Neural cell (in vitro differentiated cells): ENCODE data around the gene SLMAP. TPM values are rescaled to one million over a fixed set of nuclear protein-coding genes. Genes with fewer than 3 reads are reported as not detected.
"Not testable (repeated sequence)": the region's sequence is repeated elsewhere in the genome, so short reads cannot be mapped to it uniquely, and the experiment has no call there.

ENCODE experiments used
- H2AFZ ChIP-seq: fragments of 200-600, 300-800 bp; sonication (generic), shearing (Covaris generic); 2 replicates; pipeline ENCODE4 v1.6.0; 2014; ENCODE audit warnings: low read depth, mild to moderate bottlenecking, antibody characterized with exemption, low read length, moderate library complexity
- H3F3A ChIP-seq: fragments of 200-600 bp; shearing (Covaris generic); 2 replicates; pipeline ENCODE4 v1.6.1; 2016; ENCODE audit warnings: mild to moderate bottlenecking, moderate library complexity, mixed read lengths, antibody characterized with exemption, low read length; ENCODE audit not compliant: insufficient read depth, poor library complexity, severe bottlenecking
- H3K27ac ChIP-seq: fragments of 200-600, 300-800 bp; sonication (generic), shearing (Covaris generic); 2 replicates; pipeline ENCODE4 v1.5.1; 2014; ENCODE audit warnings: mild to moderate bottlenecking, low read length, moderate library complexity
- H3K27me3 ChIP-seq: fragments of 300-800, 200-600 bp; sonication (generic), shearing (Covaris generic); 2 replicates; pipeline ENCODE4 v1.6.0; 2014; ENCODE audit warnings: mild to moderate bottlenecking, low read depth, low read length, moderate library complexity; ENCODE audit not compliant: insufficient read depth
- H3K36me3 ChIP-seq: fragments of 300-800, 200-600 bp; sonication (generic), shearing (Covaris generic); 2 replicates; pipeline ENCODE4 v1.5.1; 2014; ENCODE audit warnings: mild to moderate bottlenecking, antibody characterized with exemption, low read length, moderate library complexity; ENCODE audit not compliant: insufficient read depth
- H3K4me2 ChIP-seq: fragments of 300-800, 200-600 bp; sonication (generic), shearing (Covaris generic); 2 replicates; pipeline ENCODE4 v1.6.0; 2014; ENCODE audit warnings: mild to moderate bottlenecking, low read length
- H3K4me3 ChIP-seq: fragments of 300-800, 200-600 bp; sonication (generic), shearing (Covaris generic); 2 replicates; pipeline ENCODE4 v1.5.1; 2014; ENCODE audit warnings: mild to moderate bottlenecking, low read length, moderate library complexity
- H3K79me2 ChIP-seq: fragments of 200-600 bp; shearing (Covaris generic); replicated peaks from 2 replicates; pipeline ENCODE4 v1.6.0; 2014; ENCODE audit warnings: mild to moderate bottlenecking, low read length, moderate library complexity; ENCODE audit not compliant: insufficient read depth
- H3K9ac ChIP-seq: fragments of 300-800, 200-600 bp; sonication (generic), shearing (Covaris generic); 2 replicates; pipeline ENCODE4 v1.6.1; 2016; ENCODE audit warnings: mild to moderate bottlenecking, low read length, mixed read lengths
- H3K9me2 ChIP-seq: fragments of 200-600 bp; shearing (Covaris generic); 2 replicates; pipeline ENCODE4 v1.6.1; 2016; ENCODE audit warnings: mild to moderate bottlenecking, low read length, mixed read lengths; ENCODE audit not compliant: insufficient read depth
- H3K9me3 ChIP-seq: fragments of 200-600, 300-800 bp; sonication (generic), shearing (Covaris generic); 2 replicates; pipeline ENCODE4 v1.6.1; 2016; ENCODE audit warnings: mild to moderate bottlenecking, mixed run types, low read length, moderate library complexity, mixed read lengths
- H4K20me1 ChIP-seq: fragments of 200-600 bp; shearing (Covaris generic); 2 replicates; pipeline ENCODE4 v1.6.1; 2016; ENCODE audit warnings: mild to moderate bottlenecking, mixed run types; ENCODE audit not compliant: insufficient read depth
- CTCF ChIP-seq: fragments of 450-650 bp; IDR thresholded peaks from 2 replicates; pipeline ENCODE4 v1.5.1; 2014; ENCODE audit warnings: antibody characterized with exemption, mild to moderate bottlenecking, moderate library complexity; ENCODE audit not compliant: poor library complexity, severe bottlenecking
- EP300 ChIP-seq: fragments of 450-650 bp; conservative IDR thresholded peaks from 2 replicates; pipeline ENCODE4 v1.6.1; 2014; ENCODE audit warnings: antibody characterized with exemption, mild to moderate bottlenecking, moderate library complexity; ENCODE audit not compliant: poor library complexity, severe bottlenecking
- EZH2 ChIP-seq: fragments of 200-600, 300-800 bp; shearing (Covaris generic), sonication (generic); IDR thresholded peaks from 2 replicates; pipeline ENCODE4 v1.6.1; 2014; ENCODE audit warnings: antibody characterized with exemption, low read length, borderline replicate concordance, mild to moderate bottlenecking; ENCODE audit not compliant: insufficient read depth, poor library complexity, severe bottlenecking
- MXI1 ChIP-seq: fragments of 450-650 bp; conservative IDR thresholded peaks from 2 replicates; pipeline ENCODE4 v1.6.1; 2014; ENCODE audit warnings: antibody characterized with exemption, mild to moderate bottlenecking; ENCODE audit not compliant: poor library complexity, severe bottlenecking
- POLR2AphosphoS5 ChIP-seq: IDR thresholded peaks from 2 replicates; pipeline ENCODE4 v1.6.1; 2012
- RAD21 ChIP-seq: fragments of 450-650 bp; conservative IDR thresholded peaks from 2 replicates; pipeline ENCODE4 v1.6.1; 2014; ENCODE audit warnings: antibody characterized with exemption, mild to moderate bottlenecking, moderate library complexity
- REST ChIP-seq: IDR thresholded peaks from 2 replicates; pipeline ENCODE4 v1.6.1; 2012; ENCODE audit warnings: borderline replicate concordance
- SMC3 ChIP-seq: fragments of 450-650 bp; conservative IDR thresholded peaks from 2 replicates; pipeline ENCODE4 v1.6.1; 2014; ENCODE audit warnings: antibody characterized with exemption, mild to moderate bottlenecking, moderate library complexity; ENCODE audit not compliant: poor library complexity
- TAF1 ChIP-seq: IDR thresholded peaks from 2 replicates; pipeline ENCODE4 v1.6.1; 2012; ENCODE audit warnings: low read depth
- polyA plus RNA-seq: library from polyadenylated mRNA; depleted of rRNA; stranded (reverse); fragments of >200 nt; gene quantifications from 2 replicates; pipeline ENCODE4 v1.2.3, GENCODE V29; 2014

The SLMAP gene
- polyA plus RNA-seq, 1 donor from 2014 or later = 42.1 TPM

- Histone ChIP-seq H3K9me2 (no peaks in the 10 kb centered on the region), H3K4me3 (no peak overlapping the region), H3K4me2 (no peak overlapping the region), H3K79me2 (no peaks in the 10 kb centered on the region), H3K27ac (no peak overlapping the region), H3K9me3 (no peaks in the 10 kb centered on the region), H2AFZ (no peak overlapping the region), H3K27me3 (no peaks in the 10 kb centered on the region), H3K9ac (no peak overlapping the region), H3F3A (no peaks in the 10 kb centered on the region), H3K36me3 (no peaks in the 10 kb centered on the region), H4K20me1 (no peaks in the 10 kb centered on the region)
- TF ChIP-seq MXI1 (no peak), EP300 (no peak), CTCF (no peak), REST (no peak), EZH2 (no peak), TAF1 (no peak), POLR2AphosphoS5 (no peak), SMC3 (no peak), RAD21 (no peak)
These were observed 49.6 kb downstream of the SLMAP start for GRCh38 chr3:57805674-57806073.

GRCh38 chr3:57806195-57806594 is 50.1 kb downstream of the SLMAP start:
- not testable (repeated sequence) for H3K36me3 ChIP-seq, H3K9me2 ChIP-seq, H3K27me3 ChIP-seq, H3K9ac ChIP-seq, H4K20me1 ChIP-seq, H3K27ac ChIP-seq, H3K79me2 ChIP-seq, H3K9me3 ChIP-seq, H2AFZ ChIP-seq, H3K4me3 ChIP-seq, H3F3A ChIP-seq, H3K4me2 ChIP-seq

GRCh38 chr3:57808961-57809608 is 53.0 kb downstream of the SLMAP start:
- no peaks in the 10 kb centered on the region for H3K27me3 ChIP-seq
- no peaks in the 10 kb centered on the region for H3F3A ChIP-seq
- no peak overlapping the region for H3K9ac ChIP-seq
- H3K9me2 ChIP-seq = no peaks in the 10 kb centered on the region
- H3K9me3 ChIP-seq = peaks cover 11% of the 10 kb centered on the region
- TF ChIP-seq EP300 = no peak
- TF ChIP-seq TAF1 = no peak
- TF ChIP-seq REST = no peak
- no peak for TF ChIP-seq MXI1
- no peak for TF ChIP-seq POLR2AphosphoS5
- TF ChIP-seq RAD21 = no peak
- no peak for TF ChIP-seq EZH2
- no peak for TF ChIP-seq SMC3
- TF ChIP-seq CTCF = no peak
- H3K4me3 ChIP-seq = no peak overlapping the region
- H3K79me2 ChIP-seq = peaks cover 11% of the 10 kb centered on the region
- no peak overlapping the region for H3K4me2 ChIP-seq
- no peak overlapping the region for H2AFZ ChIP-seq
- no peak overlapping the region for H3K27ac ChIP-seq
- no peaks in the 10 kb centered on the region for H3K36me3 ChIP-seq
- H4K20me1 ChIP-seq = no peaks in the 10 kb centered on the region
